Measurements from ENCODE around the gene PDE1C. TPM values are rescaled to one million over a fixed set of nuclear protein-coding genes. Genes with fewer than 3 reads are reported as not detected.

PDE1C gene
- total RNA-seq, 1 donor from 2014 or later = 15.5 TPM

DNA sequence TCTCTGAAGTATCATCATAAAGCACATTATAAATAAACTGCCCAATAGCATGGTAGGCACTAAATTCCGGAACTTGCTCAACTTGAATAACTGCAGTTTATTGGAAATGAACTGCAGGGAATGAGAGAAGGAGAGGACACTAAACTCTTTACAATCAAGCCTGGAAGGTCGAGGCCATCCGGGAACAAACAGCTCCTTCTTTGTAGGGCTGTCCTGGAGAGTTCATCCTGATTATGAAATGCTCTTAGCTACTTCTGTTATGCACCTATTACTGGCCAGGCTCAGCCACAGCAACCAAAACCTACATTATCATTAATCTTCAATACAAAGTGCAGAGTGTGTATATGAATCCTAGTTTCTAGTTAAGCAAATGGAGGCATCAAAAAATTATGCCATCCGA, 318.5 kb downstream of the PDE1C start:
- Histone ChIP-seq H3K27ac (no peak overlapping the region), H3K27me3 (ENCODE audit: low read depth) (no peaks in the 10 kb centered on the region), H3K4me3 (no peak overlapping the region), H3K36me3 (no peaks in the 10 kb centered on the region), H3K9me3 (no peaks in the 10 kb centered on the region), H3K4me1 (no peaks in the 10 kb centered on the region)
- DNase-seq (no peak), ATAC-seq (no peak)
- intact Hi-C loops (cut with DNase I) = no loop called here
- TF ChIP-seq, protein P1, sequence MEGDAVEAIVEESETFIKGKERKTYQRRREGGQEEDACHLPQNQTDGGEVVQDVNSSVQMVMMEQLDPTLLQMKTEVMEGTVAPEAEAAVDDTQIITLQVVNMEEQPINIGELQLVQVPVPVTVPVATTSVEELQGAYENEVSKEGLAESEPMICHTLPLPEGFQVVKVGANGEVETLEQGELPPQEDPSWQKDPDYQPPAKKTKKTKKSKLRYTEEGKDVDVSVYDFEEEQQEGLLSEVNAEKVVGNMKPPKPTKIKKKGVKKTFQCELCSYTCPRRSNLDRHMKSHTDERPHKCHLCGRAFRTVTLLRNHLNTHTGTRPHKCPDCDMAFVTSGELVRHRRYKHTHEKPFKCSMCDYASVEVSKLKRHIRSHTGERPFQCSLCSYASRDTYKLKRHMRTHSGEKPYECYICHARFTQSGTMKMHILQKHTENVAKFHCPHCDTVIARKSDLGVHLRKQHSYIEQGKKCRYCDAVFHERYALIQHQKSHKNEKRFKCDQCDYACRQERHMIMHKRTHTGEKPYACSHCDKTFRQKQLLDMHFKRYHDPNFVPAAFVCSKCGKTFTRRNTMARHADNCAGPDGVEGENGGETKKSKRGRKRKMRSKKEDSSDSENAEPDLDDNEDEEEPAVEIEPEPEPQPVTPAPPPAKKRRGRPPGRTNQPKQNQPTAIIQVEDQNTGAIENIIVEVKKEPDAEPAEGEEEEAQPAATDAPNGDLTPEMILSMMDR (IDR thresholded peaks at IDR 0.05) = no peak

DNA sequence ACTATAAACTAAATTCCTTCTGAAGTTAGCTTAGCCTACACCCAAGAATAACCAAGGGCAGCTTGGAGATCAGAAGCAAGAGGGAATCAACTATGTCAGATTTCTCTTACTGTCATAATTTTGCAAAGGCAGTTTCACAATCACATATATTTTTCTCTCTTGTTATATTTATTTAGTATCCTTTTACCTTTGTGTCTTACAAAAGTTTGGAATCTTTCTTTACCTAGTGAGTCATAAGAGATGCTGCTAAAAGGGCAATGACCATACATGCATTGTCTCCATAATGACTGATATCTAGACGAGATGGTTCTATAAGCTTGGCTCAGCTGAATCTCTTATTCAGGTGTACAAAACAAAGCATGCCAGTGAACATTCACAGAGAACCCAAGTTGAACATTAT, 322.1 kb downstream of the PDE1C start:
- DNase-seq (no peak), ATAC-seq (no peak)
- Histone ChIP-seq H3K9me3 (no peaks in the 10 kb centered on the region), H3K4me1 (no peaks in the 10 kb centered on the region), H3K4me3 (no peak overlapping the region), H3K27ac (no peak overlapping the region), H3K36me3 (no peaks in the 10 kb centered on the region), H3K27me3 (ENCODE audit: low read depth) (no peaks in the 10 kb centered on the region)
- TF ChIP-seq, protein P1 (IDR thresholded peaks at IDR 0.05) = no peak
- intact Hi-C loops (cut with DNase I) = no loop called here

DNA sequence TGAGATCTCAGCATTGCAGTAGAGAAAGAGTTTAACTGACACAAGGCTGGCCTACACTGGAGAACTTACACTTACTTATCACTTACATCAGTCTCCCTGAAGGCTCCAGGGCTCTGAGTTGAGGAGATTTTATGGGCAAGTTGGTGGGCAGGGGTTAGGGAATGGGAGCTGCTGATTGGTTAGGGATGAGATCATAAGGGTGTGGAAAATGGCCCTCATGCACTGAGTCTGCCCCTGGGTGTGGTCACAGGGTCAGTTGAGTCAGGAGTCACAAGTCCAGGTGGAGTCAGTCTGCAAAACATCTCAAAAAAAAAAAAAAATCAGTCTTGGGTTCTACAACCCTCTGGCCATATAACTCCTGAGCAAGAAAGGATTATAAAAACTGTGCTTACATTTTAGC, 322.7 kb downstream of the PDE1C start:
- intact Hi-C loops (cut with DNase I) = no loop called here
- TF ChIP-seq, protein P1 (IDR thresholded peaks at IDR 0.05) = no peak
- Histone ChIP-seq H3K4me1 (no peaks in the 10 kb centered on the region), H3K27ac (no peak overlapping the region), H3K36me3 (no peaks in the 10 kb centered on the region), H3K27me3 (ENCODE audit: low read depth) (no peaks in the 10 kb centered on the region), H3K4me3 (no peak overlapping the region), H3K9me3 (no peaks in the 10 kb centered on the region)
- DNase-seq (no peak), ATAC-seq (no peak)

DNA sequence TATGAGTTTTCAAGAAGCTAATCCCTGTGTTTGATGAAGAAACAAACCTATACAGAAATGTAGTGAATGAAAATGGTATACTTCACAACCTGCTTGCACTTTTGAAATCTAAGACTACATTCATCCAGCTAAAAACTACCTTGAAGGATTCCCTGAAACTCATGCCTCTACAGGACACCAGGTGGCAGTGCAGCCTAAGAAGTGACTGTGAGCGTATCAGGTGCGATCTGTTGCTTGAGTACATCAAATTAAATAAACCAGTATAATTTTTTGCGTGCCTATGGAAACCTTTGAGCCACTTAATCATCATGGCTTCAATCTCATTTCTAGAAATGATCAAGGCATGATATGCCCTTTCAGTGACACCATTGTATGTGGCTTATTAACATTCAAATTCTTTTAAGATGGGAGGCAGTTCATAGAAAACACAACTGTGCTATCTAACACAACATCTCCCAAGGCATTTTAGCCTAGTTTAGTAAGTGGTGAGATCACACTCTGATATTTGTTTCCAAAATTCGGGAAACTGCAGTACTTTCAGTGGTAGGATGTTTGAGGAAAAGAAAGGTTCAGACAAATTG, 325.8 kb downstream of the PDE1C start:
- H3K36me3 ChIP-seq = no peaks in the 10 kb centered on the region
- H3K4me3 ChIP-seq = no peak overlapping the region
- intact Hi-C loops (cut with DNase I) = no loop called here
- TF ChIP-seq, protein P1 (IDR thresholded peaks at IDR 0.05) = peak; percentile 85
- no peaks in the 10 kb centered on the region for H3K27me3 ChIP-seq (ENCODE audit: low read depth)
- no peaks in the 10 kb centered on the region for H3K4me1 ChIP-seq
- DNase-seq (peak; percentile 56), ATAC-seq (peak; percentile 71 to 72)
- H3K27ac ChIP-seq = no peak overlapping the region
- no peaks in the 10 kb centered on the region for H3K9me3 ChIP-seq

DNA sequence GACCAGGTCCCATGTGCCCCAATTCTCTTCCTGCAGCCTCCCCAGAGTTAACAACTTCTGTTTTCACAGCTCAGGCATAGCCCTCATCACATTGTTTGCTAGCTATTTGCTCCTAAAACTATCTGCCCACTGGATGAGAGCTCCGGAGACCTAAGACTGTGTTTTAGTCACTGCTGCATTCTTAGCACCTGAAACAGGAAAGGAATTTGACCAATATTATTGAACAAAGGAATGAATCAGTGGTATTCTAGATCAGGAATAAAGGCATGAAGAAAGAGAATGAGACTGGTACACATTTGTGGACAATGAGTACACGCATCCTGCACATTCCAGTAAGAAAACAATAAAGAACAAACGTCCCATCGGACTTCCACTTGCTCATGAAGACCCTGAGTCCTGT, 328.4 kb downstream of the PDE1C start:
- Histone ChIP-seq H3K36me3 (no peaks in the 10 kb centered on the region), H3K4me3 (no peak overlapping the region), H3K4me1 (no peaks in the 10 kb centered on the region), H3K27ac (no peak overlapping the region), H3K27me3 (ENCODE audit: low read depth) (no peaks in the 10 kb centered on the region), H3K9me3 (no peaks in the 10 kb centered on the region)
- TF ChIP-seq, protein P1 (IDR thresholded peaks at IDR 0.05) = no peak
- DNase-seq (no peak), ATAC-seq (no peak)
- intact Hi-C loops (cut with DNase I) = no loop called here

Data from lower lobe of right lung (tissue), 2 donors.